SK-N-SH (cell line): ENCODE measurements around the gene ERO1A. TPM values are rescaled to one million over a fixed set of nuclear protein-coding genes. Genes with fewer than 3 reads are reported as not detected.

Source experiments
- CTCF ChIA-PET: fragments of 300-600, 350-600 bp; formaldehyde crosslinking; extraction: SDS; loops from one replicate; lab custom pipeline; 2021; lab: Yijun Ruan, JAX
- POLR2A ChIA-PET: fragments of 350-600 bp; sonication (Branson Sonifier 250); formaldehyde crosslinking; extraction: SDS; loops from one replicate; lab custom pipeline; 2020; ENCODE audit warnings: antibody characterized with exemption, inconsistent platforms; lab: Yijun Ruan, JAX
- DNase-seq: peaks from one replicate; pipeline ENCODE4 v3.0.0; 2012
- H2AFZ ChIP-seq: fragments of 200-600 bp; sonication (generic); 2 replicates; pipeline ENCODE4 v1.8.1; 2016; ENCODE audit warnings: antibody characterized with exemption, mild to moderate bottlenecking, low read depth
- H3F3A ChIP-seq: fragments of 200-600 bp; sonication (generic); replicated peaks from 2 replicates; pipeline ENCODE3; 2016; ENCODE audit warnings: antibody characterized with exemption, mild to moderate bottlenecking; ENCODE audit not compliant: insufficient read depth
- H3K27ac ChIP-seq, 2 experiments: fragments of 200-500 bp in 1 of 2; fragments of 200-600 bp in 1 of 2; sonication (Bioruptor generic) in 1 of 2; sonication (generic), shearing (Covaris generic) in 1 of 2; 2 replicates each; pipeline versions ENCODE4 v1.5.1 to v1.6.1; 2014 to 2016; ENCODE audit warnings: low read depth in 2 of 2, inconsistent platforms in 1 of 2, low read length in 1 of 2, mild to moderate bottlenecking in 1 of 2, mixed read lengths in 1 of 2
- H3K27me3 ChIP-seq: fragments of 200-600 bp; sonication (generic), shearing (Covaris generic); 2 replicates; pipeline ENCODE4 v1.6.1; 2016; ENCODE audit warnings: mixed run types; ENCODE audit not compliant: insufficient read depth
- H3K36me3 ChIP-seq, 2 experiments: fragments of 200-500 bp in 1 of 2; fragments of 200-600 bp in 1 of 2; sonication (Bioruptor generic) in 1 of 2; sonication (generic) in 1 of 2; replicated peaks in 1 of 2; 2 replicates each; pipeline versions ENCODE3 to v1.5.1; 2014 to 2016; ENCODE audit warnings: low read length in 1 of 2, mild to moderate bottlenecking in 1 of 2; ENCODE audit not compliant: insufficient read depth in 2 of 2, control insufficient read depth in 1 of 2
- H3K4me1 ChIP-seq, 2 experiments: fragments of 200-500 bp in 1 of 2; fragments of 200-600 bp in 1 of 2; sonication (Bioruptor generic) in 1 of 2; sonication (generic), shearing (Covaris generic) in 1 of 2; 2 replicates each; pipeline versions ENCODE4 v1.5.1 to v1.6.1; 2014 to 2016; ENCODE audit warnings: low read depth in 1 of 2, low read length in 1 of 2, mixed run types in 1 of 2; ENCODE audit not compliant: insufficient read depth in 2 of 2, control insufficient read depth in 1 of 2
- H3K4me2 ChIP-seq: fragments of 200-600 bp; sonication (generic), shearing (Covaris generic); 2 replicates; pipeline ENCODE4 v1.6.1; 2017; ENCODE audit warnings: mixed run types
- H3K4me3 ChIP-seq, 2 experiments: fragments of 200-500 bp in 1 of 2; fragments of 200-600 bp in 1 of 2; sonication (Bioruptor generic) in 1 of 2; sonication (generic), shearing (Covaris generic) in 1 of 2; 2 replicates each; pipeline versions ENCODE4 v1.5.1 to v1.8.1; 2014 to 2016; ENCODE audit warnings: low read depth in 2 of 2, inconsistent platforms in 1 of 2, low read length in 1 of 2, mild to moderate bottlenecking in 1 of 2, mixed read lengths in 1 of 2, moderate library complexity in 1 of 2
- H3K79me2 ChIP-seq: fragments of 200-600 bp; sonication (generic); 2 replicates; pipeline ENCODE4 v1.8.1; 2017; ENCODE audit warnings: mild to moderate bottlenecking; ENCODE audit not compliant: insufficient read depth
- H3K9ac ChIP-seq: fragments of 200-600 bp; sonication (generic); 2 replicates; pipeline ENCODE4 v1.6.1; 2017; ENCODE audit warnings: mixed run types
- H3K9me2 ChIP-seq: fragments of 200-600 bp; sonication (generic); 2 replicates; pipeline ENCODE4 v1.6.1; 2017; ENCODE audit warnings: mixed run types
- H3K9me3 ChIP-seq: fragments of 200-600 bp; sonication (generic); 2 replicates; pipeline ENCODE4 v1.6.1; 2017; ENCODE audit warnings: mixed run types, mild to moderate bottlenecking, moderate library complexity
- H4K20me1 ChIP-seq: fragments of 200-600 bp; sonication (generic); 2 replicates; pipeline ENCODE4 v1.6.1; 2017; ENCODE audit warnings: mild to moderate bottlenecking, mixed run types; ENCODE audit not compliant: insufficient read depth
- EP300 ChIP-seq, 2 experiments: IDR thresholded peaks; 2 replicates each; pipeline versions ENCODE4 v1.4.0 to v1.6.1; 2012; ENCODE audit warnings: borderline replicate concordance in 1 of 2, low read depth in 1 of 2, low read length in 1 of 2
- EZH2phosphoT487 ChIP-seq: fragments of 200-600 bp; sonication (generic); IDR thresholded peaks from 2 replicates; pipeline ENCODE4 v1.6.1; 2017; ENCODE audit warnings: low read depth, mixed run types, mild to moderate bottlenecking, antibody characterized with exemption, moderate library complexity, borderline replicate concordance
- FOXJ3 ChIP-seq: sonication (generic); formaldehyde crosslinking; IDR thresholded peaks from 2 replicates; pipeline ENCODE4 v1.5.1; 2020; ENCODE audit warnings: mild to moderate bottlenecking, missing genetic modification reagents
- FOXM1 ChIP-seq: IDR thresholded peaks from 2 replicates; pipeline ENCODE4 v1.4.0; 2012; ENCODE audit warnings: low read depth, mild to moderate bottlenecking
- GATA2 ChIP-seq: sonication (generic); formaldehyde crosslinking; IDR thresholded peaks from 2 replicates; pipeline ENCODE4 v1.5.0; 2020; ENCODE audit warnings: mild to moderate bottlenecking, missing genetic modification reagents
- JUND ChIP-seq: IDR thresholded peaks from 2 replicates; pipeline ENCODE4 v1.4.0; 2012
- MEF2A ChIP-seq: IDR thresholded peaks from 2 replicates; pipeline ENCODE4 v1.4.0; 2012; ENCODE audit warnings: low read depth, borderline replicate concordance
- NFIC ChIP-seq: IDR thresholded peaks from 2 replicates; pipeline ENCODE4 v1.4.0; 2012; ENCODE audit warnings: borderline replicate concordance
- RCOR1 ChIP-seq: fragments of 150-350 bp; IDR thresholded peaks from 2 replicates; pipeline ENCODE4 v1.6.1; 2017; ENCODE audit warnings: antibody characterized with exemption, low read length
- SMC3 ChIP-seq: IDR thresholded peaks from 2 replicates; pipeline ENCODE4 v1.6.1; 2012; ENCODE audit warnings: low read depth, low read length, improper control_type of control experiment
- TAF1 ChIP-seq: IDR thresholded peaks from 2 replicates; pipeline ENCODE4 v1.6.1; 2012; ENCODE audit warnings: low read depth, mild to moderate bottlenecking, low read length, moderate library complexity, borderline replicate concordance
- TCF12 ChIP-seq: IDR thresholded peaks from 2 replicates; pipeline ENCODE4 v1.4.0; 2012
- YY1 ChIP-seq: IDR thresholded peaks from 2 replicates; pipeline ENCODE4 v1.4.0; 2012; ENCODE audit warnings: low read depth, mild to moderate bottlenecking
- polyA plus RNA-seq, 3 experiments: library from polyadenylated mRNA; depleted of rRNA; stranded (reverse); fragments of >200 nt; gene quantifications; 2 replicates each; pipeline ENCODE4 v1.2.3, GENCODE V29; 2012
- TF ChIP-seq, protein P1 (sequence below): IDR thresholded peaks from 2 replicates; pipeline ENCODE4 v1.4.0; 2012; ENCODE audit warnings: low read depth
- TF ChIP-seq, protein P2 (sequence below): IDR thresholded peaks from 2 replicates; pipeline ENCODE4 v1.4.0; 2012; ENCODE audit warnings: low read depth, borderline replicate concordance
- TF ChIP-seq, protein P3 (sequence below): IDR thresholded peaks from 2 replicates; pipeline ENCODE4; 2012
- TF ChIP-seq, protein P4 (sequence below): IDR thresholded peaks from 2 replicates; pipeline ENCODE4 v1.4.0; 2012; ENCODE audit warnings: low read depth, borderline replicate concordance
- TF ChIP-seq, protein P5 (sequence below): fragments of 200-600 bp; sonication (generic); IDR thresholded peaks from 2 replicates; pipeline ENCODE4 v1.6.1; 2017; ENCODE audit warnings: antibody characterized with exemption, mild to moderate bottlenecking, moderate library complexity
- TF ChIP-seq, protein P6 (sequence below): fragments of 150-350 bp; IDR thresholded peaks from 2 replicates; pipeline ENCODE4 v1.6.1; 2016; ENCODE audit warnings: mild to moderate bottlenecking, low read depth, low read length
- TF ChIP-seq, protein P7 (sequence below): fragments of 150-350 bp; IDR thresholded peaks from 2 replicates; pipeline ENCODE4 v1.6.1; 2017; ENCODE audit warnings: antibody characterized with exemption, low read length, low read depth, borderline replicate concordance

Gene ERO1A
- polyA plus RNA-seq, 1 of the 3 experiments (the other 2 are of a cell fraction) = 19.3 TPM

DNA sequence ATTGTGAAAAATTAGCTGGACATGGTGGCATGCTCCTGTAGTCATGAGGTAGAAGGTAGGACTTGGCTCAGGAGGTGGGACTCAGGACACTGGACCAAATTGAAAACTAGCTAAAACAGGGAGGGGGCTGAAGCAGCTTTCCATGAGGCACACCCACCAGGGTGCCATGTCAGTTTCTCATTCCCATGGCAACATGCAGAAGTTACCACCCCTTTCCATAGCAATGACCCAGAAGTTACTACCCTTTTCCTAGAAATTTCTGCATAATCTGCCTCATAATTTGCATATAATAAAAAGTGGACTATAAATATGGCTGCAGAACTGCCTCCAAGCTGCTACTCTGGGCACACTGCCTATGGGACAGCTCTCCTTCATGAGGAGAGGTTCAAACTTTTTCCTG is 38.5 kb downstream of the ERO1A start:
- H3K9me3 ChIP-seq = no peaks in the 10 kb centered on the region
- peaks cover 30 to 33% of the 10 kb centered on the region in 2 experiments for H3K36me3 ChIP-seq
- no peak for DNase-seq
- H3F3A ChIP-seq = peaks cover 2% of the 10 kb centered on the region
- CTCF ChIA-PET = interaction anchor here (1.0 kb wide), 1 partner anchor 9 kb away, joined by 3 read pairs; no protein-coding TSS in a partner anchor
- H4K20me1 ChIP-seq = no peaks in the 10 kb centered on the region
- H3K9ac ChIP-seq = no peak overlapping the region
- H3K4me2 ChIP-seq = no peak overlapping the region
- no peaks in the 10 kb centered on the region for H3K9me2 ChIP-seq
- H3K27me3 ChIP-seq = no peaks in the 10 kb centered on the region
- no peak overlapping the region for H3K27ac ChIP-seq
- no peaks in the 10 kb centered on the region for H3K79me2 ChIP-seq
- H2AFZ ChIP-seq = no peak overlapping the region
- POLR2A ChIA-PET = no interaction called here
- TF ChIP-seq, protein P1, sequence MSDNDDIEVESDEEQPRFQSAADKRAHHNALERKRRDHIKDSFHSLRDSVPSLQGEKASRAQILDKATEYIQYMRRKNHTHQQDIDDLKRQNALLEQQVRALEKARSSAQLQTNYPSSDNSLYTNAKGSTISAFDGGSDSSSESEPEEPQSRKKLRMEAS = no peak
- TF ChIP-seq TAF1 (no peak), GATA2 (no peak), TCF12 (no peak), EP300 (IDR thresholded peaks at IDR 0.05; ENCODE audit: borderline replicate concordance in 1 of 2, low read depth in 1 of 2, low read length in 1 of 2) (no peak), RCOR1 (no peak), MEF2A (no peak), NFIC (no peak), FOXJ3 (CRISPR knock-in tag) (no peak), SMC3 (no peak), JUND (no peak), FOXM1 (no peak), YY1 (no peak), EZH2phosphoT487 (no peak)
- TF ChIP-seq, protein P2, sequence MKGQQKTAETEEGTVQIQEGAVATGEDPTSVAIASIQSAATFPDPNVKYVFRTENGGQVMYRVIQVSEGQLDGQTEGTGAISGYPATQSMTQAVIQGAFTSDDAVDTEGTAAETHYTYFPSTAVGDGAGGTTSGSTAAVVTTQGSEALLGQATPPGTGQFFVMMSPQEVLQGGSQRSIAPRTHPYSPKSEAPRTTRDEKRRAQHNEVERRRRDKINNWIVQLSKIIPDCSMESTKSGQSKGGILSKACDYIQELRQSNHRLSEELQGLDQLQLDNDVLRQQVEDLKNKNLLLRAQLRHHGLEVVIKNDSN = no peak
- TF ChIP-seq, protein P3, sequence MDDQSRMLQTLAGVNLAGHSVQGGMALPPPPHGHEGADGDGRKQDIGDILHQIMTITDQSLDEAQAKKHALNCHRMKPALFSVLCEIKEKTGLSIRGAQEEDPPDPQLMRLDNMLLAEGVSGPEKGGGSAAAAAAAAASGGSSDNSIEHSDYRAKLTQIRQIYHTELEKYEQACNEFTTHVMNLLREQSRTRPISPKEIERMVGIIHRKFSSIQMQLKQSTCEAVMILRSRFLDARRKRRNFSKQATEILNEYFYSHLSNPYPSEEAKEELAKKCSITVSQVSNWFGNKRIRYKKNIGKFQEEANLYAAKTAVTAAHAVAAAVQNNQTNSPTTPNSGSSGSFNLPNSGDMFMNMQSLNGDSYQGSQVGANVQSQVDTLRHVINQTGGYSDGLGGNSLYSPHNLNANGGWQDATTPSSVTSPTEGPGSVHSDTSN = no peak
- TF ChIP-seq, protein P4, sequence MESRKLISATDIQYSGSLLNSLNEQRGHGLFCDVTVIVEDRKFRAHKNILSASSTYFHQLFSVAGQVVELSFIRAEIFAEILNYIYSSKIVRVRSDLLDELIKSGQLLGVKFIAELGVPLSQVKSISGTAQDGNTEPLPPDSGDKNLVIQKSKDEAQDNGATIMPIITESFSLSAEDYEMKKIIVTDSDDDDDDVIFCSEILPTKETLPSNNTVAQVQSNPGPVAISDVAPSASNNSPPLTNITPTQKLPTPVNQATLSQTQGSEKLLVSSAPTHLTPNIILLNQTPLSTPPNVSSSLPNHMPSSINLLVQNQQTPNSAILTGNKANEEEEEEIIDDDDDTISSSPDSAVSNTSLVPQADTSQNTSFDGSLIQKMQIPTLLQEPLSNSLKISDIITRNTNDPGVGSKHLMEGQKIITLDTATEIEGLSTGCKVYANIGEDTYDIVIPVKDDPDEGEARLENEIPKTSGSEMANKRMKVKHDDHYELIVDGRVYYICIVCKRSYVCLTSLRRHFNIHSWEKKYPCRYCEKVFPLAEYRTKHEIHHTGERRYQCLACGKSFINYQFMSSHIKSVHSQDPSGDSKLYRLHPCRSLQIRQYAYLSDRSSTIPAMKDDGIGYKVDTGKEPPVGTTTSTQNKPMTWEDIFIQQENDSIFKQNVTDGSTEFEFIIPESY = no peak
- TF ChIP-seq, protein P5, sequence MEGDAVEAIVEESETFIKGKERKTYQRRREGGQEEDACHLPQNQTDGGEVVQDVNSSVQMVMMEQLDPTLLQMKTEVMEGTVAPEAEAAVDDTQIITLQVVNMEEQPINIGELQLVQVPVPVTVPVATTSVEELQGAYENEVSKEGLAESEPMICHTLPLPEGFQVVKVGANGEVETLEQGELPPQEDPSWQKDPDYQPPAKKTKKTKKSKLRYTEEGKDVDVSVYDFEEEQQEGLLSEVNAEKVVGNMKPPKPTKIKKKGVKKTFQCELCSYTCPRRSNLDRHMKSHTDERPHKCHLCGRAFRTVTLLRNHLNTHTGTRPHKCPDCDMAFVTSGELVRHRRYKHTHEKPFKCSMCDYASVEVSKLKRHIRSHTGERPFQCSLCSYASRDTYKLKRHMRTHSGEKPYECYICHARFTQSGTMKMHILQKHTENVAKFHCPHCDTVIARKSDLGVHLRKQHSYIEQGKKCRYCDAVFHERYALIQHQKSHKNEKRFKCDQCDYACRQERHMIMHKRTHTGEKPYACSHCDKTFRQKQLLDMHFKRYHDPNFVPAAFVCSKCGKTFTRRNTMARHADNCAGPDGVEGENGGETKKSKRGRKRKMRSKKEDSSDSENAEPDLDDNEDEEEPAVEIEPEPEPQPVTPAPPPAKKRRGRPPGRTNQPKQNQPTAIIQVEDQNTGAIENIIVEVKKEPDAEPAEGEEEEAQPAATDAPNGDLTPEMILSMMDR = no peak
- TF ChIP-seq, protein P6, sequence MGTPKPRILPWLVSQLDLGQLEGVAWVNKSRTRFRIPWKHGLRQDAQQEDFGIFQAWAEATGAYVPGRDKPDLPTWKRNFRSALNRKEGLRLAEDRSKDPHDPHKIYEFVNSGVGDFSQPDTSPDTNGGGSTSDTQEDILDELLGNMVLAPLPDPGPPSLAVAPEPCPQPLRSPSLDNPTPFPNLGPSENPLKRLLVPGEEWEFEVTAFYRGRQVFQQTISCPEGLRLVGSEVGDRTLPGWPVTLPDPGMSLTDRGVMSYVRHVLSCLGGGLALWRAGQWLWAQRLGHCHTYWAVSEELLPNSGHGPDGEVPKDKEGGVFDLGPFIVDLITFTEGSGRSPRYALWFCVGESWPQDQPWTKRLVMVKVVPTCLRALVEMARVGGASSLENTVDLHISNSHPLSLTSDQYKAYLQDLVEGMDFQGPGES = no peak
- TF ChIP-seq, protein P7, sequence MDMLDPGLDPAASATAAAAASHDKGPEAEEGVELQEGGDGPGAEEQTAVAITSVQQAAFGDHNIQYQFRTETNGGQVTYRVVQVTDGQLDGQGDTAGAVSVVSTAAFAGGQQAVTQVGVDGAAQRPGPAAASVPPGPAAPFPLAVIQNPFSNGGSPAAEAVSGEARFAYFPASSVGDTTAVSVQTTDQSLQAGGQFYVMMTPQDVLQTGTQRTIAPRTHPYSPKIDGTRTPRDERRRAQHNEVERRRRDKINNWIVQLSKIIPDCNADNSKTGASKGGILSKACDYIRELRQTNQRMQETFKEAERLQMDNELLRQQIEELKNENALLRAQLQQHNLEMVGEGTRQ = no peak
- H3K4me3 ChIP-seq = no peak overlapping the region
- no peaks in the 10 kb centered on the region for H3K4me1 ChIP-seq
